PFSK-1 (cell line): ENCODE data around the gene CMIP.

Experiments used
- POLR2AphosphoS5 ChIP-seq: IDR thresholded peaks from 2 replicates; pipeline ENCODE4 v1.6.1; 2012; ENCODE audit warnings: low read depth, mild to moderate bottlenecking, control low read depth, low read length, moderate library complexity
- TF ChIP-seq, protein P1 (sequence below), 2 experiments: IDR thresholded peaks; 2 replicates each; pipeline versions ENCODE4 v1.6.1 to v1.8.0; 2011 to 2012; ENCODE audit warnings: low read depth in 2 of 2, low read length in 2 of 2, control low read depth in 1 of 2, inconsistent platforms in 1 of 2, mild to moderate bottlenecking in 1 of 2, moderate library complexity in 1 of 2; ENCODE audit not compliant: insufficient read depth in 1 of 2

DNA sequence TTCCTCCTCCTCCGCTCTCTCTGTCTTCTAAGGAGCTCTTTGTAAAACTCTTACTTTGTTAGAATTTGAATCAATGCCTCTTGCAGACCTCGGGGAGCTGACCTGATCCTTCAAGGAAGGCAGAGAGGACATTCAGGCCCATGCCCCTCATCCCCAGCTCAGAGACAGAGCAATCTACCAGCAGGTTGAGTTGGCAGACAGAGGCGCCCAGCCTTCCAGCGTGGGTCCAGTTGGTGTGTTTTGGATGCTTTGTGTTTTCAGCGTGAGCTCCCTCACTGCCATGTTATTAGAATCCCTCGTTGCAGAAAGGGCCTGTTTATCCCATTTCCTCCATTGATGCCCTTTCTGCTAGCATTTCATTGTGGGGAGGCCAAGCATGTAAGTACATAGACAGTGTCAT, 167.1 kb downstream of the CMIP start:
- TF ChIP-seq, protein P1, sequence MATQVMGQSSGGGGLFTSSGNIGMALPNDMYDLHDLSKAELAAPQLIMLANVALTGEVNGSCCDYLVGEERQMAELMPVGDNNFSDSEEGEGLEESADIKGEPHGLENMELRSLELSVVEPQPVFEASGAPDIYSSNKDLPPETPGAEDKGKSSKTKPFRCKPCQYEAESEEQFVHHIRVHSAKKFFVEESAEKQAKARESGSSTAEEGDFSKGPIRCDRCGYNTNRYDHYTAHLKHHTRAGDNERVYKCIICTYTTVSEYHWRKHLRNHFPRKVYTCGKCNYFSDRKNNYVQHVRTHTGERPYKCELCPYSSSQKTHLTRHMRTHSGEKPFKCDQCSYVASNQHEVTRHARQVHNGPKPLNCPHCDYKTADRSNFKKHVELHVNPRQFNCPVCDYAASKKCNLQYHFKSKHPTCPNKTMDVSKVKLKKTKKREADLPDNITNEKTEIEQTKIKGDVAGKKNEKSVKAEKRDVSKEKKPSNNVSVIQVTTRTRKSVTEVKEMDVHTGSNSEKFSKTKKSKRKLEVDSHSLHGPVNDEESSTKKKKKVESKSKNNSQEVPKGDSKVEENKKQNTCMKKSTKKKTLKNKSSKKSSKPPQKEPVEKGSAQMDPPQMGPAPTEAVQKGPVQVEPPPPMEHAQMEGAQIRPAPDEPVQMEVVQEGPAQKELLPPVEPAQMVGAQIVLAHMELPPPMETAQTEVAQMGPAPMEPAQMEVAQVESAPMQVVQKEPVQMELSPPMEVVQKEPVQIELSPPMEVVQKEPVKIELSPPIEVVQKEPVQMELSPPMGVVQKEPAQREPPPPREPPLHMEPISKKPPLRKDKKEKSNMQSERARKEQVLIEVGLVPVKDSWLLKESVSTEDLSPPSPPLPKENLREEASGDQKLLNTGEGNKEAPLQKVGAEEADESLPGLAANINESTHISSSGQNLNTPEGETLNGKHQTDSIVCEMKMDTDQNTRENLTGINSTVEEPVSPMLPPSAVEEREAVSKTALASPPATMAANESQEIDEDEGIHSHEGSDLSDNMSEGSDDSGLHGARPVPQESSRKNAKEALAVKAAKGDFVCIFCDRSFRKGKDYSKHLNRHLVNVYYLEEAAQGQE (IDR thresholded peaks at IDR 0.05; ENCODE audit: insufficient read depth in 1 of 2, low read depth in 2 of 2, low read length in 2 of 2): no peak
- TF ChIP-seq POLR2AphosphoS5: no peak
